Measurements from ENCODE around the gene AGK. TPM values are rescaled to one million over a fixed set of nuclear protein-coding genes. Genes with fewer than 3 reads are reported as not detected.

The AGK gene
- total RNA-seq, 2 donors from 2014 or later: 27.8 to 28.3 TPM

DNA sequence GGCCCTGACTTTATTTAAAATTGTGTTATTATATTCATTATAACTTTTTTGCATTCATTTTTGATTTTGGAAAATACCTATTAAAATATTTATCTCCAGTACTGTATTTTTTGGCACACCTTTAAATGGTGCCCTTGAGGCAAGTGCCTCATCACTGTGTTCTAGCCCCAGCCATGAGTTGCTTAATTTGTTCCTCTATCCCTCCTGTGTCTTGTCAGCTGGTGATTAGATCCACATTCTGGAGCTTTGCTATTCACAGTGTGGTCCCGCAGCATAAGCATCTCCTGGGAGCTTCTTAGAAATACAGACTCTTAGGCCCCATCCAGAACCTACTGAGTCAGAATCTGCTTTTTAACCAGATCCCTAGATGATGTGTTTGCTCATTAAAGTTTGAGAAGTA, 19.8 kb downstream of the AGK start:
- no peaks in the 10 kb centered on the region for H3K27me3 ChIP-seq (replicated peaks; ENCODE audit: insufficient read depth)
- H3K4me3 ChIP-seq: no peak overlapping the region
- no peak for TF ChIP-seq CTCF (IDR thresholded peaks at IDR 0.05)
- no peaks in the 10 kb centered on the region for H3K9me3 ChIP-seq
- peaks cover 14% of the 10 kb centered on the region for H3K36me3 ChIP-seq
- no peaks in the 10 kb centered on the region for H3K4me1 ChIP-seq (ENCODE audit: control insufficient read depth in 1 of 2, low read depth in 2 of 2)
- ATAC-seq (ENCODE audit: insufficient number of reproducible peaks, low FRiP score, low read depth): no peak
- H3K27ac ChIP-seq: no peak overlapping the region
- DNase-seq (ENCODE audit: low spot score): no peak

- Histone ChIP-seq H3K9me3 (no peaks in the 10 kb centered on the region), H3K36me3 (peaks cover 9% of the 10 kb centered on the region), H3K27ac (no peak overlapping the region), H3K4me3 (no peak overlapping the region), H3K4me1 (ENCODE audit: control insufficient read depth in 1 of 2, low read depth in 2 of 2) (no peaks in the 10 kb centered on the region), H3K27me3 (replicated peaks; ENCODE audit: insufficient read depth) (no peaks in the 10 kb centered on the region)
- DNase-seq (ENCODE audit: low spot score) (no peak), ATAC-seq (ENCODE audit: insufficient number of reproducible peaks, low FRiP score, low read depth) (no peak)
- no peak for TF ChIP-seq CTCF (IDR thresholded peaks at IDR 0.05)
Measured at GRCh38 chr7:141572175-141572574, 21.0 kb downstream of the AGK start.

- peaks cover 4% of the 10 kb centered on the region for H3K36me3 ChIP-seq
- no peaks in the 10 kb centered on the region for H3K9me3 ChIP-seq
- H3K27ac ChIP-seq: no peak overlapping the region
- DNase-seq (ENCODE audit: low spot score) (no peak), ATAC-seq (ENCODE audit: insufficient number of reproducible peaks, low FRiP score, low read depth) (no peak)
- no peak overlapping the region for H3K4me3 ChIP-seq
- no peaks in the 10 kb centered on the region for H3K4me1 ChIP-seq (ENCODE audit: control insufficient read depth in 1 of 2, low read depth in 2 of 2)
- TF ChIP-seq CTCF (IDR thresholded peaks at IDR 0.05): no peak
- no peaks in the 10 kb centered on the region for H3K27me3 ChIP-seq (replicated peaks; ENCODE audit: insufficient read depth)
Measured at GRCh38 chr7:141573511-141573910, 22.3 kb downstream of the AGK start.

DNA sequence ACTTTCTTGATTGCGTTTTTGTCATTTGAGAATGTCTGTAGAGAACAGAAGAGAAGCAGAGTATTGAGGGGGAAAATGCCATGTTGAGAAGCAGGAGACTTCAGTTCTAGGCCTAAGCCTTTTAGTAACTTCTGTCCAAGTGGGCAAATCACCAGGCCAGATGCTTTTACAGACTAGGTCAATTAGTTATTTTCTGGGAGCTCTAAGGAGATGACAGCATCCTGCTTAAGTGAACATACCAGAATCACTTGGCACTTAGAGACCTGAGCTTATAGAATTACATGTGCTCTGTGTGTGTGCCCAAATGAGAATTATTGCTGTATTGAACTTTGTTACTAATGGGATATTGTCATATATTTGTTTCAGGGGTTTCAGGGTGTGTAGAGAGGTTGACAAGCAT, 24.0 kb downstream of the AGK start:
- Histone ChIP-seq H3K36me3 (no peaks in the 10 kb centered on the region), H3K9me3 (no peaks in the 10 kb centered on the region), H3K4me3 (no peak overlapping the region), H3K27me3 (replicated peaks; ENCODE audit: insufficient read depth) (no peaks in the 10 kb centered on the region), H3K27ac (no peak overlapping the region), H3K4me1 (ENCODE audit: control insufficient read depth in 1 of 2, low read depth in 2 of 2) (no peaks in the 10 kb centered on the region)
- no peak for TF ChIP-seq CTCF (IDR thresholded peaks at IDR 0.05)
- DNase-seq (ENCODE audit: low spot score) (no peak), ATAC-seq (ENCODE audit: insufficient number of reproducible peaks, low FRiP score, low read depth) (no peak)

GRCh38 chr7:141575654-141576448, 24.6 kb downstream of the AGK start:
- H3K4me1 ChIP-seq (ENCODE audit: control insufficient read depth in 1 of 2, low read depth in 2 of 2): no peaks in the 10 kb centered on the region
- no peak for DNase-seq (ENCODE audit: low spot score)
- H3K27ac ChIP-seq: no peak overlapping the region
- no peak for TF ChIP-seq CTCF (IDR thresholded peaks at IDR 0.05)
- no peaks in the 10 kb centered on the region for H3K36me3 ChIP-seq
- no peak overlapping the region for H3K4me3 ChIP-seq
- ATAC-seq (ENCODE audit: insufficient number of reproducible peaks, low FRiP score, low read depth): no peak
- H3K27me3 ChIP-seq (replicated peaks; ENCODE audit: insufficient read depth): no peaks in the 10 kb centered on the region
- H3K9me3 ChIP-seq: no peaks in the 10 kb centered on the region
